Right lobe of liver (tissue), 6 donors: ENCODE measurements around the gene TDRD10. TPM values are rescaled to one million over a fixed set of nuclear protein-coding genes. Genes with fewer than 3 reads are reported as not detected.
A peak's percentile ranks its signal among the peaks of the same experiment; 100 is the strongest.

Experiments
- ATAC-seq, 4 donors: fragments of 200-7000 bp; cut with Tn5 transposase; one replicate each; pipeline ENCODE4 v1.9.1; 2020; ENCODE audit warnings: mild to moderate bottlenecking in 4 of 4, moderate library complexity in 4 of 4
- DNase-seq, 3 donors: peaks; one replicate each; pipeline ENCODE4 v3.0.0-alpha.2; 2020
- H3K27ac ChIP-seq, 3 donors: fragments of 200-600 bp; one replicate each; pipeline ENCODE4 v1.8.0; 2022
- H3K27me3 ChIP-seq, 2 donors: fragments of 200-600 bp; one replicate each; pipeline ENCODE4 v1.8.0; 2022
- H3K36me3 ChIP-seq, 4 donors: fragments of 200-600 bp; sonication (generic) in 1 of 4; one replicate each; pipeline versions ENCODE4 v1.5.1 to v1.8.0; 2017 to 2022; ENCODE audit warnings: control low read depth in 1 of 4
- H3K4me1 ChIP-seq, 4 donors: fragments of 200-600 bp; sonication (generic) in 1 of 4; one replicate each; pipeline versions ENCODE4 v1.5.1 to v1.8.0; 2017 to 2022; ENCODE audit warnings: control low read depth in 1 of 4
- H3K4me3 ChIP-seq, 3 donors: fragments of 200-600 bp; one replicate each; pipeline ENCODE4 v1.8.0; 2022
- H3K9me3 ChIP-seq, 4 donors: fragments of 200-600 bp; sonication (generic) in 1 of 4; one replicate each; pipeline versions ENCODE4 v1.5.1 to v1.8.0; 2017 to 2022; ENCODE audit warnings: control low read depth in 1 of 4
- POLR2A ChIP-seq: fragments of 450-650 bp; IDR thresholded peaks from one replicate; pipeline ENCODE4 v1.6.1; 2017; ENCODE audit warnings: antibody characterized with exemption, mild to moderate bottlenecking
- WGBS: methylation state at CpG from one replicate; pipeline ENCODE4 v1.1.6; 2018; ENCODE audit warnings: low coverage, low lambda C conversion rate; ENCODE audit not compliant: insufficient coverage; ENCODE audit errors: missing lambda C conversion rate; 5-methylcytosine and 5-hydroxymethylcytosine counted together
- intact Hi-C, 2 donors: fragments of 100-400 bp; cut with DNase I; formaldehyde crosslinking; loops; one replicate each; pipeline versions ENCODE4 v1.11.2 to v1.14.1; 2022
- total RNA-seq, 6 experiments: library from RNA; depleted of rRNA in 2 of 6; stranded (reverse); fragments of >200 nt in 2 of 6; fragmentation: NEBNext Ultra II Directional in 3 of 6; extraction: Animal tissue kit (Norgen Biotek cat#: 25700) in 3 of 6; gene quantifications; one replicate each; pipeline versions ENCODE4 v1.1.0 to v1.2.4, GENCODE V29; 2016 to 2023
- TF ChIP-seq, protein P1 (sequence below), 4 donors: fragments of 200-600 bp in 3 of 4; fragments of 450-650 bp in 1 of 4; IDR thresholded peaks; one replicate each; pipeline versions ENCODE4 v1.5.1 to v1.8.0; 2016 to 2022; ENCODE audit warnings: antibody characterized with exemption in 4 of 4, mild to moderate bottlenecking in 2 of 4
- donor health status: DM: no; HTN: yes; CAD: no.
- donor health status: DM: no; HTN: no; CAD: no.
- donor health status: DM: no; HTN: no; CAD: no.
- donor health status: DM: no; HTN: yes; CAD: no.
- donor health status: DM: no; HTN: yes; CAD: no.

TDRD10 gene
- total RNA-seq, 6 experiments from 2014 or later = 0.92 to 2.2 (median 1.4) TPM

DNA sequence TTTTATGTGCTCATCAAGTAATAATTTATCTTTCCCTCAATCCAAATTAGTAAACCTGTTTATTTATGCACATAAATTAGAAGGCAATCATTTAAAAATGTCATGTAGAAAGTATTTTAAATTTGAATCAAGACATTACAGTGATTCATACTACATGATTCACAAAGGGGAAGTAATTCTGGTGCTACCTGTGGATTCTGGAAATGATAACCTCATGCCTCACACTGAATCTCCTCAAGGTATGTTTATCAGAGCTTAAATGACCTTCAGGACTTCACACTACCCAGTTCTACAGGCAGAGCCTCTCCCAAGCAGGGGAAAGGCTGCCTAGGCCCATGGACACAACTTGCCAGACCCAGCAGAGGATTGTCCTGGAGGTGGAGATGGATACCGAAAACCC, 25.2 kb upstream of the TDRD10 start:
- peak in 1 of 3 donors; percentile 20 for DNase-seq
- H3K36me3 ChIP-seq = no peaks in the 10 kb centered on the region
- no peak overlapping the region for H3K27ac ChIP-seq
- no peak overlapping the region for H3K4me3 ChIP-seq
- H3K27me3 ChIP-seq = no peaks in the 10 kb centered on the region
- peaks cover 0 to 7% (median 0%) of the 10 kb centered on the region in 4 donors for H3K4me1 ChIP-seq
- no peaks in the 10 kb centered on the region for H3K9me3 ChIP-seq
- no peak for ATAC-seq
- TF ChIP-seq, protein P1, sequence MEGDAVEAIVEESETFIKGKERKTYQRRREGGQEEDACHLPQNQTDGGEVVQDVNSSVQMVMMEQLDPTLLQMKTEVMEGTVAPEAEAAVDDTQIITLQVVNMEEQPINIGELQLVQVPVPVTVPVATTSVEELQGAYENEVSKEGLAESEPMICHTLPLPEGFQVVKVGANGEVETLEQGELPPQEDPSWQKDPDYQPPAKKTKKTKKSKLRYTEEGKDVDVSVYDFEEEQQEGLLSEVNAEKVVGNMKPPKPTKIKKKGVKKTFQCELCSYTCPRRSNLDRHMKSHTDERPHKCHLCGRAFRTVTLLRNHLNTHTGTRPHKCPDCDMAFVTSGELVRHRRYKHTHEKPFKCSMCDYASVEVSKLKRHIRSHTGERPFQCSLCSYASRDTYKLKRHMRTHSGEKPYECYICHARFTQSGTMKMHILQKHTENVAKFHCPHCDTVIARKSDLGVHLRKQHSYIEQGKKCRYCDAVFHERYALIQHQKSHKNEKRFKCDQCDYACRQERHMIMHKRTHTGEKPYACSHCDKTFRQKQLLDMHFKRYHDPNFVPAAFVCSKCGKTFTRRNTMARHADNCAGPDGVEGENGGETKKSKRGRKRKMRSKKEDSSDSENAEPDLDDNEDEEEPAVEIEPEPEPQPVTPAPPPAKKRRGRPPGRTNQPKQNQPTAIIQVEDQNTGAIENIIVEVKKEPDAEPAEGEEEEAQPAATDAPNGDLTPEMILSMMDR (IDR thresholded peaks at IDR 0.05) = no peak
- no peak for TF ChIP-seq POLR2A
- WGBS = 100% methylated on average over 1 of the region's 1 CpG
- intact Hi-C loops = loop anchor here (10.0 kb wide), 2 partner anchors 68 to 78 kb away; partner anchors contain the start of gene UBE2Q1 (in 1 of the 2)

DNA sequence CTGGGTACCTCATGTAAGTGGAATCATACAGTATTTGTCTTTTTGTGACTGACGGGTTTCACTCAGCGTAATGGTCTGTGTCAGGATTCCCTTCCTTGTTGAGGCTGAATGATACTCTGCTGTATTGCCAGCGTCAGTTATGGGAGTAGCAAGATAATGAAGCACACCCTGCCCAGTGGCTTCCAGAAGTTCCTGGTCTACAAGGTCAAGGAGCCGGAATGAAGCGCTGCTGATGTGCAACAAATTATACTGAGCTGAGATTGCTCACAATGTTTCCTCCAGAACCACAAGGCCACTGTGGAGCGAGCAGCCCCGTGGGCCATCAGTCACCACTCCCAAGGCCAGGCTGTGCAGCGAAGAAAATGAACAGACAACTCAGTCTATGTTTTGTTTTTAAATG, 24.0 kb upstream of the TDRD10 start:
- Histone ChIP-seq H3K36me3 (no peaks in the 10 kb centered on the region), H3K9me3 (no peaks in the 10 kb centered on the region), H3K27me3 (no peaks in the 10 kb centered on the region), H3K4me3 (no peak overlapping the region), H3K27ac (no peak overlapping the region), H3K4me1 (peaks cover 0 to 7% (median 0%) of the 10 kb centered on the region in 4 donors)
- TF ChIP-seq, protein P1 (IDR thresholded peaks at IDR 0.05) = no peak
- no peak for TF ChIP-seq POLR2A
- ATAC-seq (peak in 2 of 4 donors; percentile 9 to 29), DNase-seq (peak in 1 of 3 donors; percentile 35)
- intact Hi-C loops = loop anchor here (10.0 kb wide), 2 partner anchors 67 to 77 kb away; partner anchors contain the start of gene UBE2Q1 (in 1 of the 2)
- WGBS = 83% methylated on average over 8 of the region's 8 CpGs

DNA sequence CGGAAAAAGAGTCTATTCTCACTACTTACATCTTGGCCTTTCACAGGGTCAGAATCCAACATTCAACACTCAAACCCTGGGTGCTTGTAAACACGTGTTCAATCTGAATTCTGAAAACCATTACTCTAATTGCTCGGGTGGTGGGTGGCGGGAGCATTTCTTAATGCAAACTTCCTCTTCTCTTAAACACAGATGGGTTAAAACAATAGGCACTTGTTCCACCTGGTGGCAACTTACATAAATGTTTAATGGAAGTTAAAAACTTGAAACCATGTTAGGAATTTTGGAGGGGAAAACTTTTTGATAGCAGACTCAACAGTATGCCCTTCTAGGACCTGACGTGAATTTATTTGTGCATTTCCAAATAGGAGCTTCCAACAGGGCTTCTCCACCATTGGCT, 23.4 kb upstream of the TDRD10 start:
- H3K4me1 ChIP-seq = peaks cover 0 to 7% (median 0%) of the 10 kb centered on the region in 4 donors
- H3K36me3 ChIP-seq = no peaks in the 10 kb centered on the region
- 48% methylated on average over 4 of the region's 5 CpGs for WGBS
- no peaks in the 10 kb centered on the region for H3K27me3 ChIP-seq
- TF ChIP-seq, protein P1 (IDR thresholded peaks at IDR 0.05) = peak in 2 of 4 donors; percentile 6 to 19
- no peak for TF ChIP-seq POLR2A
- no peak overlapping the region for H3K27ac ChIP-seq
- DNase-seq (peak in 1 of 3 donors; percentile 27), ATAC-seq (no peak)
- H3K4me3 ChIP-seq = no peak overlapping the region
- H3K9me3 ChIP-seq = no peaks in the 10 kb centered on the region
- intact Hi-C loops = loop anchor here (10.0 kb wide), 2 partner anchors 66 to 76 kb away; partner anchors contain the start of gene UBE2Q1 (in 1 of the 2)

DNA sequence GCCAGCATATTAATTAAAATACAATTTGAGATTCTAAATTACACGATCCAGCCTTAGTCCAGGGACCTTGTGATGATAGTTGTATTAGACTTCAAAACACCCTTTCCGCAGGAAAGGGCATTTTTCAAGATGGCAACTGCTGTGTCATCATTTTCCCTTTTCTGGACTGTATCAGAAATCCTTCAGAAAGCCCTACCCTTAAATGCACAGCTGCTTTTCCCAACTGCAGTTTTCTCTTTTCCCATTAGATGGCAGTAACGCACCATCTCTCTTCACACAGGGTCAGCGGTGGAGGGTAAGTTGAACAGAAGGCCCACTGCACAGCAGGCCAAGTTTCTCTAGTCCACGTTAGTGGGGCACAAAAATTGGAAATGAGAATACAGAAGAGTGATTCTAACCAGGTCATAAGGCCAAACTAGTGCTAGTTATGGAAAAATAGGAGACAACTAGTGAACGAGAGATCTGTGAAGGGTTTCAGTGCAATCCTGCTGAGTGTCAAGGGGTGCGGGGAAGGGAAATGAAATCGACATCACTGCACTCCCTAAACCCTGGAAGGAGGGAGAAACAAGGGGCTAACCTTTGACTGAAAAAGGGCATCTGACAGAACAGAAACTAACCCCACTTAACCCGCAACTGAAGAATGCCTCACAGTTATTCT, 22.1 kb upstream of the TDRD10 start:
- intact Hi-C loops = loop anchor here (10.0 kb wide), 2 partner anchors 65 to 75 kb away; partner anchors contain the start of gene UBE2Q1 (in 1 of the 2)
- Histone ChIP-seq H3K4me1 (peaks cover 0 to 7% (median 0%) of the 10 kb centered on the region in 4 donors), H3K27me3 (no peaks in the 10 kb centered on the region), H3K36me3 (no peaks in the 10 kb centered on the region), H3K9me3 (no peaks in the 10 kb centered on the region), H3K4me3 (no peak overlapping the region), H3K27ac (no peak overlapping the region)
- DNase-seq = peak in 1 of 3 donors; percentile 56
- peak; percentile 94 to 97 (median 96) for ATAC-seq
- TF ChIP-seq POLR2A = no peak
- TF ChIP-seq, protein P1 (IDR thresholded peaks at IDR 0.05) = peak; percentile 93 to 99 (median 94)
- WGBS = 25% methylated on average over 9 of the region's 9 CpGs
